NCI-H1436 (cell line): Measurements from ENCODE around the gene TTC33.
"Not testable (repeated sequence)": the region's sequence is repeated elsewhere in the genome, so short reads cannot be mapped to it uniquely, and the experiment has no call there.

Source experiments
- DNase-seq: peaks from one replicate; lab custom pipeline; 2025; lab: John Stamatoyannopoulos, UW

The TTC33 gene

GRCh38 chr5:40653221-40654022 is 102.3 kb downstream of the TTC33 start:
- no peak for DNase-seq

GRCh38 chr5:40652441-40653220 is 103.1 kb downstream of the TTC33 start:
- no peak for DNase-seq

DNA sequence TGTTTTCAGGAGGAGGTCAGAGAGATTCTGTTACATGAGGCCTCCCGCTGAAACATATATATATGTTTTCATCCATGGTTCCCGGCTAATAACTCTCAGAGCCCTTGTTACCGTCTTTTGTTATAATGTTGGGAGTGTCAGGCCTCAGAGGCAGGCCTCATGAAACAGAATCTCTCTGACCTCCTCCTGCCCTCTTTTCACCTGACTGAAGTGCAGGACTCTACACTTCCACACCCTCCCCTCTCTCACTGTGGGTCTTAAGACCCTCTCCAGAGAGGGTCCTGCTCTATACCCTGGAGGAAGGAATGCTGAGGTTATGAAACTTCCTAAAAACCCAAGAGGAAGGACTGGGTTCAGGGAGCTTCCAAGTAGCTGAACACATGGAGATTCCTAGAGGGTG is 104.6 kb downstream of the TTC33 start:
- DNase-seq, result no peak

- DNase-seq, result no peak
These were observed 106.2 kb downstream of the TTC33 start for GRCh38 chr5:40649463-40650030.

GRCh38 chr5:40648150-40648549 is 107.6 kb downstream of the TTC33 start:
- DNase-seq, result no peak

DNA sequence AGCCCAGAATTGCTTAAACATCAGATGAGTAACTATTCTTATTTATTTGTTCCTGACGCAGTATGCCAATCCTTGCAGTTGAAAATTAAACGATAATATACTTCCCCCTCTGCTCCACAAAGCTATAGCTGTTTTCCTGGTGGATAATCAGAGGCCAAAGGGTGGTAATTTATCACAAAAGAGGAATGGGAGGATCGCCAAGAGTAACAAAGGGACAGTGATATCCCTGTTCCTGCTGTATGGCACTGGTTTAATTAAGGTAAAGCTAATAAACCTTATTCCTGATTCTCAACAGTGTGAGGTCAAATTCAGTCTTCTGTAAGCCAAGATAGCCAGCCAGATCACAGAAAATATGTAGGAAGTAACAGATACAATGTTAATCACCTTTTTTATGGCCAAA is 109.5 kb downstream of the TTC33 start:
- DNase-seq, result no peak

DNA sequence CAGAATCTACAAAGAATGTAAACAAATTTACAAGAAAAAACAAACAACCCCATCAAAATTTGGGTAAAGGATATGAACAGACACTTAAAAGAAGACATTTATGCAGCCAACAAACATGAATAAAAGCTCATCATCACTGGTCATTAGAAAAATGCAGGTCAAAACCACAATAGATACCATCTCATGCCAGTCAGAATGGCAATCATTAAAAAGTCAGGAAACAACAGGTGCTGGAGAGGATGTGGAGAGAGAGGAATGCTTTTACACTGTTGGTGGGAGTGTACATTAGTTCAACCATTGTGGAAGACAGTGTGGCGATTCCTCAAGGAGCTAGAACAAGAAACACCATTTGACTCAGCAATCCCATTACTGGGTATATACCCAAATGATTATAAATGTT is 116.2 kb downstream of the TTC33 start:
- not testable (repeated sequence) for DNase-seq

DNA sequence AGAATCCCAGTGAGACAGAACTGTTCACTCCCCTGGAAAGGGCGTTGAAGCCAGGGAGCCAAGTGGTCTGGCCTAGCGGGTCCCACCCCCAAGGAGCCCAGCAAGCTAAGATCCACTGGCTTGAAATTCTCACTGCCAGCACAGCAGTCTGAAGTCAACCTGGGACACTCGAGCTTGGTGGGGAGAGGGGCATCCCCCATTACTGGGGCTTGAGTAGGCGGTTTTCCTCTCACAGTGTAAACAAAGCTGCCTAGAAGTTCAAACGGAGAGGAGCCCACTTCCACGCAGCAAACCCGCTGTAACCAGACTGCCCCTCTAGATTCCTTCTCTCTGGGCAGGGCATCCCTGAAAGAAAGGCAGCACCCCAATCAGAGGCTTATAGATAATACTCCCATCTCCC is 121.2 kb downstream of the TTC33 start:
- no peak for DNase-seq

DNA sequence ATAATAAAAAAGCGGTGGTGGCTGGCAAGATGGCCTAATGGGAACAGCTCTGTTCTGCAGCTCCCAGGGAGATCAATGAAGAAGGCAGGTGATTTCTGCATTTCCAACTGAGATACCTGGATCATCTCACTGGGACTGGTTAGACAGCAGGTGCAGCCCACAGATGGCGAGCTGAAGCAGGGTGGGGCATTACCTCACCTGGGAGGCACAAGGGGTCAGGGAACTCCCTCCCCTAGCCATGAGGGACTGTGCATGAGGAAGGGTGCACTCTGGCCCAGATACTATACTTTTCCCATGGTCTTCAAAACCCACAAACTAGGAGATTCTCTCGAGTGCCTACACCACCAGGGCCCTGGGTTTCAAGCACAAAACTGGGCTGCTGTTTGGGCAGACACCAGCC is 121.6 kb downstream of the TTC33 start:
- no peak for DNase-seq

DNA sequence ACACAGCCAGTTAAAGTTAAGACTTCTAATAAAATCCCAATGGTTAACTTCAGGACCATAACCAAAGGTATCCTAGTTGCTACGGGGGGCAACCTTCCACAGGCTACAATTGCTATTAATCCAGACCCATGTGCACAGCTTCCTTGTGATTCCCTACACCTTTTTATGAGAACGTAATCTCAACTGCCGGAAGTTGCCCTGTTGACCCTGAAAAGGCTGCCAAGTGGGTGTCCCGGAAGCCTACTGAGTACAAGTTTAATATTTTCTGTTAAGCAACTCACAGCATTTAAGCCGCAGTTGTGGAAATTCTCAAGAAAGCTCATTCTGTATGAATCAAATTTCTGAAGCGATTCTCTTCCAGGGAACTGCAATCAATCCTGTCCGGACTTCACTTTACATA is 124.5 kb downstream of the TTC33 start:
- no peak for DNase-seq

- DNase-seq, result no peak
These were observed 125.6 kb downstream of the TTC33 start for GRCh38 chr5:40630126-40630525.

GRCh38 chr5:40628407-40628806 is 127.4 kb downstream of the TTC33 start:
- no peak for DNase-seq

GRCh38 chr5:40627706-40628105 is 128.1 kb downstream of the TTC33 start:
- no peak for DNase-seq

DNA sequence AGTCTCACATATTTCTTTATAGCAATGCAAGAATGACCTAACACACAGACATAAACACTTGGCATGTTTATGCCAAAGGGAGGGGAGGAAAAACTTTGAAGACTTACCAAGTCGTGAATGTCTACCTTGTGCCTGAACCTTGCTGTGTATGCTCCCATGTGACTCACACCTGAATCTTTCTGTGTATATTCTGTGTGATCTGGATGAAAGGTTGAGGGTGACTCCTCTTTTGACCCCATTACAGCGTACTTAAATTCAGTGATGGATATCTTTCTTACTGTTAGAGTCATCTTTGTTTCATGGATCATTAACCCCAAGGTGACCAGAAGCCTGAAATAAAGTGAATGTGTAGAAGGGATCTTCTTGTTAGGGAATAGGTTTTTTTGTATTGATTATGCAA is 129.0 kb downstream of the TTC33 start:
- DNase-seq, result no peak

DNA sequence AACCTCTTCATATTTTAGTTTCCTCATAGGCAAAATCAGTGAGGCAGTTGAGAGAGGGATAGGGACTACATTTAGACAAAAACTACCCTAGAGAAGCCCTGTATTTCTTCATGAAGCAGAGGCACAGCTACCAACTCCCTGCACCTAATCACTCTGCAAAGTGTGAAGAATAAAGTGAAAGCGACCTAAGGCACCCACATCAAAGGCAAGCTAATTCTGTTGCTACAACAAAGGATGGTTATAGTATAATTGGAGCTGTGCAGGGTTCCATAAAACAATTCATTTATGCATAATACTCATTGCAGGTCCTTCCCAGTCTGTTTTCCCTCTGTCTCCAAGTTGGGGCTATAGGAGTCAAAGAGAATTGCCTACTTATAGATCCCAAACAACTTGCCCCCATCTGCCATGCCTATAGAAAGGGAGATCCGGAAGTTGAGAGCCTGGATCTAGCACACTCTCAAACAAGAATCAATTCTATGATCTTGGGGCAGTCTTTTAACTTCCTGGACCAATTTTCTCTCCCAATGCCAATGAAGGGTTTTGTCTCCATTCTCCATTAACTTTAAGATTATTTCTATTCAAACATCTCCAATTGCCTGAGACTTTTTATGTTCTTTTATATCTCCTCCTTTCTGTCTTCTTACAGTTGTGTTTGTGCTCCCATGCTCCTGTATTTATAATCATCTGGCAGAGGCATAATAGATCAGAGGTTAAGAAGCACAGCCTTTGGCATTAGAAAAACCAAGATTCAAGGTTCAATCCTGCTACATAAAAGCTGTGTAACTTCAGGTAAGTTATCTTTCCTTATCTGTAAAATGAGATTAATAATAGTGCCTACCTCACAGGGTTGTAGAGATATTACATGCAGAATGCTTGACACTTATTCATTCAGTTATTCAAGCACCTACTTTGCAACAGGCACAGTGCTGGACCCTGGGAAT is 132.0 kb downstream of the TTC33 start:
- no peak for DNase-seq

DNA sequence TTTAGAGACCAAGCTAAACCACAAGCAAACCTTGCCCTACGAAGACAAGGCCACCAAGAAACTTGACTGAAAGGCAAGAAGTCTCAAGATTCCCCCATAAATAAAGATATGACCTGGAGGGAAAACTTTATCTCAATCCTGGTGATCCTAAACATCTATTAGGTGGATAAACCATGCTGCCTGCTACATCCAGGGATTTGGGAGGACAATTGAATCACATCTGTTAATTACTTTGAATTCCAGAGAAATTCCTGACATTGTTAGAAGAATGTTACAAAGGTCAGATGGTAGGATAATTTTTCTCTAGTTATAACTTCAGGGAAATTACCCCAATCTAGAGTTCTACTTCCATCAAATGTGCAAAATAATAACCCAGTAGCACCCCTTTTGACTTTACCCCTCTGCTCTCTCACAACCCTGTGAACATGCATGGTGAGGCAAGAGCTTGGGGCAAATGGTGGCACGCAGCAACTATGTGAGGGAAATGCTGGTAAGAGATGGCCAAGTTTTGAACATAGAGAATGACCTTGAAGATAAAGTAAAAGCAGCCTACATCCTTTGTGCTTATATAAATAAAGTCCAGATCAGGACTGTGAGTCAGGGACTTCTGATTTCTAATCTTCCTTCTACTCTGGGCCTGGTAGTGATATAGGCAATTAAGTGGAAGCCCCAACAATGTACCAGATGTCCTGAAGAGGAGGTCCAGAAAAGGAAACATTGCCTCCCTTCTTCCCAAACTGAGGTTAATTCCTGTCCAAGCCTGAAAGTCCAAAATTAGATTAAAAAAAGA is 133.1 kb downstream of the TTC33 start:
- DNase-seq, result no peak

- DNase-seq, result no peak
These were observed 136.3 kb downstream of the TTC33 start for GRCh38 chr5:40619421-40619820.

GRCh38 chr5:40618926-40619325 is 136.8 kb downstream of the TTC33 start:
- no peak for DNase-seq

DNA sequence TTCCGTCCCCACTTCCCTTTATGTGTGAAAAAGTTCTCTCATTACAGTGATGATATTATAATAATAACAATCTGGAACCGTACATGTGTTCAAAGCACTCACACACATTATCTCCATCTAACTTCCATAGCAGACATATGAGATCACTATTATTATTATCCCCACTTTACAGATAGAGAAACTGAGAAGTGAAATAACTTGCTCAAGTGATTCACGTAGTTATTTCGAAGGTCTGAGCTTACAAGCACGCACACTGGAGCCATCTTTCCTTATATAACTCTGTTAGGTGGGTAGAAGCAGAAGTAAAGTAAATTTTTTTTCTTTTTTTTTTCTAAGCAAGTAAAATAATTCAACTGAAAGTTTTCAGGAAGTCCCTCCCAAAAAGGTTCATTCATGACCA is 139.0 kb downstream of the TTC33 start:
- no peak for DNase-seq

- no peak for DNase-seq
These were observed 140.1 kb downstream of the TTC33 start for GRCh38 chr5:40615586-40616170.
